ENCODE measurements around the gene RALY. TPM values are rescaled to one million over a fixed set of nuclear protein-coding genes. Genes with fewer than 3 reads are reported as not detected.

Gene RALY
- total RNA-seq, 2 donors from 2014 or later: 104 to 166 TPM

- TF ChIP-seq, protein P1, sequence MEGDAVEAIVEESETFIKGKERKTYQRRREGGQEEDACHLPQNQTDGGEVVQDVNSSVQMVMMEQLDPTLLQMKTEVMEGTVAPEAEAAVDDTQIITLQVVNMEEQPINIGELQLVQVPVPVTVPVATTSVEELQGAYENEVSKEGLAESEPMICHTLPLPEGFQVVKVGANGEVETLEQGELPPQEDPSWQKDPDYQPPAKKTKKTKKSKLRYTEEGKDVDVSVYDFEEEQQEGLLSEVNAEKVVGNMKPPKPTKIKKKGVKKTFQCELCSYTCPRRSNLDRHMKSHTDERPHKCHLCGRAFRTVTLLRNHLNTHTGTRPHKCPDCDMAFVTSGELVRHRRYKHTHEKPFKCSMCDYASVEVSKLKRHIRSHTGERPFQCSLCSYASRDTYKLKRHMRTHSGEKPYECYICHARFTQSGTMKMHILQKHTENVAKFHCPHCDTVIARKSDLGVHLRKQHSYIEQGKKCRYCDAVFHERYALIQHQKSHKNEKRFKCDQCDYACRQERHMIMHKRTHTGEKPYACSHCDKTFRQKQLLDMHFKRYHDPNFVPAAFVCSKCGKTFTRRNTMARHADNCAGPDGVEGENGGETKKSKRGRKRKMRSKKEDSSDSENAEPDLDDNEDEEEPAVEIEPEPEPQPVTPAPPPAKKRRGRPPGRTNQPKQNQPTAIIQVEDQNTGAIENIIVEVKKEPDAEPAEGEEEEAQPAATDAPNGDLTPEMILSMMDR (IDR thresholded peaks at IDR 0.05): no peak
- no peak overlapping the region for H3K4me3 ChIP-seq
- peaks cover 15 to 17% of the 10 kb centered on the region in 2 donors for H3K4me1 ChIP-seq (ENCODE audit: control insufficient read depth in 1 of 2, low read depth in 2 of 2)
- no peaks in the 10 kb centered on the region for H3K9me3 ChIP-seq
- peaks cover 21% of the 10 kb centered on the region for H3K36me3 ChIP-seq
- no peaks in the 10 kb centered on the region for H3K27me3 ChIP-seq (replicated peaks; ENCODE audit: insufficient read depth)
- no peak overlapping the region for H3K27ac ChIP-seq
- no peak for DNase-seq (ENCODE audit: low spot score)
- ATAC-seq (ENCODE audit: insufficient number of reproducible peaks, low FRiP score, low read depth): no peak
Observed at GRCh38 chr20:34029415-34029814, 35.7 kb downstream of the RALY start.

DNA sequence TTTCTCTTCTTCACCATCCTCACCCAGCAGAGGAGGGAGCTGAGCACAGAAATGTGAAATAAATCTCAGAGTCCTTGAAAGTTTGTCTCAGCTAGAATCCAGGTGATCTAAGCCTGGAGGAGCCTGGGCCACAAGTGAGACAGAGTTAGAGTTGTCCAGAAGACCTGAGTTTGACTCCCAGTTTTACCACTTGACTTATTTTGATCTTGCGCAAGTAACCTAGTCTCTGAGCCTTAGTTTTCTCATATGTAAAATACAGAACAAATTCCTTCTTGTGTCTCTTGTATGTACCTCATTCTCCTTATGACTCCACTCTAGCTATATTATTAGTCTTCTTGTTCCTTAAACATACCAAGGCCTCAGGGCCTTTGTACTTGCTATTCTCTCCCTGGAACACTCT is 36.7 kb downstream of the RALY start:
- peaks cover 6 to 7% of the 10 kb centered on the region in 2 donors for H3K4me1 ChIP-seq (ENCODE audit: control insufficient read depth in 1 of 2, low read depth in 2 of 2)
- ATAC-seq (ENCODE audit: insufficient number of reproducible peaks, low FRiP score, low read depth) (no peak), DNase-seq (ENCODE audit: low spot score) (no peak)
- no peak overlapping the region for H3K27ac ChIP-seq
- H3K27me3 ChIP-seq (replicated peaks; ENCODE audit: insufficient read depth): no peaks in the 10 kb centered on the region
- peaks cover 21% of the 10 kb centered on the region for H3K36me3 ChIP-seq
- TF ChIP-seq, protein P1 (IDR thresholded peaks at IDR 0.05): no peak
- H3K4me3 ChIP-seq: no peak overlapping the region
- no peaks in the 10 kb centered on the region for H3K9me3 ChIP-seq

GRCh38 chr20:34033903-34034302 is 40.2 kb downstream of the RALY start:
- Histone ChIP-seq H3K36me3 (peaks cover 21% of the 10 kb centered on the region), H3K27me3 (replicated peaks; ENCODE audit: insufficient read depth) (no peaks in the 10 kb centered on the region), H3K4me1 (ENCODE audit: control insufficient read depth in 1 of 2, low read depth in 2 of 2) (peaks cover 12 to 23% of the 10 kb centered on the region in 2 donors), H3K9me3 (no peaks in the 10 kb centered on the region), H3K4me3 (no peak overlapping the region), H3K27ac (no peak overlapping the region)
- no peak for ATAC-seq (ENCODE audit: insufficient number of reproducible peaks, low FRiP score, low read depth)
- TF ChIP-seq, protein P1 (IDR thresholded peaks at IDR 0.05): no peak
- no peak for DNase-seq (ENCODE audit: low spot score)

DNA sequence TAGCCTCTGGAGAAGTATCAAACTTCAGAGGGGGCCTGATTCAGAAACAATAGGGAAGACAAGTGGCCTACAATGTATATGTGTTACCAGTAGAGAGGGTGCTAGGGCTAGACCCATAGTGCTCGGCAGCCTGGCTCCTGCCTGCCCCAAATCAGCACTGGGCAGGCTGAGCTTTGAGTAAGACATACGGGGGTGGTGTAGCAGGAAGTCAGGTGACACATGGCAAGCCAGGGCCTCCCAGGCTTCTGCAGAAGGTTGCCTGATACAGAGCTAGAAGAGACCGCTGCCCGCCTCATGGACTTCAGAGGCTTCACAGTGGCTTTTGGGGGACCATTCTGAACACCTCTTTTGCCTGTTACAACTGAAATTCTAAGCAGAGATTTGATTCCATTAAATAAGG is 43.4 kb downstream of the RALY start:
- DNase-seq (ENCODE audit: low spot score): no peak
- peaks cover 15% of the 10 kb centered on the region for H3K36me3 ChIP-seq
- ATAC-seq (ENCODE audit: insufficient number of reproducible peaks, low FRiP score, low read depth): no peak

DNA sequence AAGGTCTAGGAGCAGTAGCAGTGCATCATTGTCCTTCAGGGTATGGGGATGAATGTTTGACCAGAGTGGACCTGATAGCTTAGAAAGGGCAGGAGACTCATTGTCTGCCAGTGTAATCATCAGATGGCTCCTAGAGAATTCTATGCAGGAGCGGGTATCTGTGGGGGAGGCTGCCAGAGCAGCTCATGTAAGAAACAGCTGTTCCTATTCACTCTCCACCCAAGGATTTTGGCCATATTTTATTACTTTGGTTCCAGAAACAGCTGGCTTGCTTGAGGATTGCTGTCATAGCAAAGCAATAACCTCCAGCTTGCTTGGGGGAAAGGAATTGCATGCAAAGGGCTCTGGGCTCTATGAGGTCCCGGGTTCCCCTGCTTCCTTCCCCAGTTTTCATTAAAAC is 44.1 kb downstream of the RALY start:
- peaks cover 28 to 54% of the 10 kb centered on the region in 2 donors for H3K4me1 ChIP-seq (ENCODE audit: control insufficient read depth in 1 of 2, low read depth in 2 of 2)
- H3K9me3 ChIP-seq: no peaks in the 10 kb centered on the region
- TF ChIP-seq, protein P1 (IDR thresholded peaks at IDR 0.05): no peak
- no peak overlapping the region for H3K27ac ChIP-seq
- peaks cover 9% of the 10 kb centered on the region for H3K36me3 ChIP-seq
- no peak overlapping the region for H3K4me3 ChIP-seq
- DNase-seq (ENCODE audit: low spot score) (no peak), ATAC-seq (ENCODE audit: insufficient number of reproducible peaks, low FRiP score, low read depth) (no peak)
- H3K27me3 ChIP-seq (replicated peaks; ENCODE audit: insufficient read depth): no peaks in the 10 kb centered on the region

More for the DNA sequence above, 43.4 kb downstream of the RALY start:
- Histone ChIP-seq H3K27ac (no peak overlapping the region), H3K9me3 (no peaks in the 10 kb centered on the region), H3K4me1 (ENCODE audit: control insufficient read depth in 1 of 2, low read depth in 2 of 2) (peaks cover 28 to 47% of the 10 kb centered on the region in 2 donors), H3K4me3 (no peak overlapping the region), H3K27me3 (replicated peaks; ENCODE audit: insufficient read depth) (no peaks in the 10 kb centered on the region)
- TF ChIP-seq, protein P1 (IDR thresholded peaks at IDR 0.05): no peak
